Activated T-cell treated with anti-CD3 and anti-CD28 coated beads, Interleukin-2, amount 50 U/mL, for 4 hours (primary cell): ENCODE results near the gene BTBD9. TPM values are rescaled to one million over a fixed set of nuclear protein-coding genes. Genes with fewer than 3 reads are reported as not detected.

Experiments used
- ATAC-seq, 2 donors: fragments of 200-7000 bp; cut with Tn5 transposase; one replicate each; pipeline ENCODE4 v1.10.0; 2021
- DNase-seq: peaks from one replicate; pipeline ENCODE4 v3.0.0-alpha.2; 2020
- H3K27me3 Mint-ChIP-seq: one replicate; pipeline ENCODE4 v1.8.0; 2021; ENCODE audit warnings: low read depth, mixed read lengths
- H3K36me3 Mint-ChIP-seq: one replicate; pipeline ENCODE4 v1.8.0; 2022; ENCODE audit warnings: mixed read lengths; ENCODE audit not compliant: insufficient read depth
- H3K4me1 Mint-ChIP-seq: one replicate; pipeline ENCODE4 v1.8.0; 2021; ENCODE audit warnings: low read depth, mixed read lengths
- H3K4me3 Mint-ChIP-seq: one replicate; pipeline ENCODE4 v1.8.0; 2021; ENCODE audit warnings: mild to moderate bottlenecking, moderate library complexity, mixed read lengths
- H3K9me3 Mint-ChIP-seq: one replicate; pipeline ENCODE4 v1.8.0; 2021; ENCODE audit warnings: mixed read lengths
- total RNA-seq, 3 donors: library from RNA; stranded (reverse); gene quantifications; one replicate each; pipeline ENCODE4 v1.2.1, GENCODE V29; 2021

Gene BTBD9
- total RNA-seq, 3 donors from 2014 or later = 13.1 to 22.9 (median 15.5) TPM

- DNase-seq (no peak), ATAC-seq (no peak)
- peaks cover 7% of the 10 kb centered on the region for H3K4me1 Mint-ChIP-seq
- H3K27me3 Mint-ChIP-seq = no peaks in the 10 kb centered on the region
- H3K9me3 Mint-ChIP-seq = no peaks in the 10 kb centered on the region
- peaks cover 28% of the 10 kb centered on the region for H3K36me3 Mint-ChIP-seq
- H3K4me3 Mint-ChIP-seq = no peak overlapping the region
Observed at GRCh38 chr6:38279423-38279822, 360.3 kb downstream of the BTBD9 start.

GRCh38 chr6:38273325-38273724 lies 366.4 kb downstream of the BTBD9 start:
- Mint-ChIP-seq H3K4me1 (peaks cover 8% of the 10 kb centered on the region), H3K27me3 (no peaks in the 10 kb centered on the region), H3K4me3 (no peak overlapping the region), H3K9me3 (no peaks in the 10 kb centered on the region), H3K36me3 (peaks cover 17% of the 10 kb centered on the region)
- ATAC-seq = no peak
- DNase-seq = no peak

GRCh38 chr6:38272222-38272621 lies 367.5 kb downstream of the BTBD9 start:
- ATAC-seq = no peak
- no peaks in the 10 kb centered on the region for H3K9me3 Mint-ChIP-seq

GRCh38 chr6:38271081-38271480 lies 368.6 kb downstream of the BTBD9 start:
- DNase-seq = no peak

More at GRCh38 chr6:38272222-38272621, 367.5 kb downstream of the BTBD9 start:
- Mint-ChIP-seq H3K36me3 (peaks cover 14% of the 10 kb centered on the region), H3K27me3 (no peaks in the 10 kb centered on the region), H3K4me3 (no peak overlapping the region), H3K4me1 (peaks cover 8% of the 10 kb centered on the region)
- DNase-seq = no peak

GRCh38 chr6:38270367-38270766 lies 369.4 kb downstream of the BTBD9 start:
- H3K27me3 Mint-ChIP-seq = no peaks in the 10 kb centered on the region
- no peak for ATAC-seq
- peaks cover 8% of the 10 kb centered on the region for H3K4me1 Mint-ChIP-seq
- no peak for DNase-seq
- H3K4me3 Mint-ChIP-seq = no peak overlapping the region
- peaks cover 7% of the 10 kb centered on the region for H3K36me3 Mint-ChIP-seq
- H3K9me3 Mint-ChIP-seq = no peaks in the 10 kb centered on the region

More at GRCh38 chr6:38271081-38271480, 368.6 kb downstream of the BTBD9 start:
- H3K4me3 Mint-ChIP-seq = no peak overlapping the region
- H3K36me3 Mint-ChIP-seq = peaks cover 7% of the 10 kb centered on the region
- peaks cover 8% of the 10 kb centered on the region for H3K4me1 Mint-ChIP-seq
- H3K9me3 Mint-ChIP-seq = no peaks in the 10 kb centered on the region
- no peaks in the 10 kb centered on the region for H3K27me3 Mint-ChIP-seq
- ATAC-seq = no peak

GRCh38 chr6:38269461-38270172 lies 370.1 kb downstream of the BTBD9 start:
- no peak for DNase-seq
- Mint-ChIP-seq H3K9me3 (no peaks in the 10 kb centered on the region), H3K27me3 (no peaks in the 10 kb centered on the region), H3K4me1 (peaks cover 8% of the 10 kb centered on the region), H3K4me3 (no peak overlapping the region), H3K36me3 (peaks cover 10% of the 10 kb centered on the region)
- ATAC-seq = no peak

- Mint-ChIP-seq H3K4me1 (peaks cover 14% of the 10 kb centered on the region), H3K27me3 (no peaks in the 10 kb centered on the region), H3K9me3 (no peaks in the 10 kb centered on the region), H3K36me3 (peaks cover 18% of the 10 kb centered on the region), H3K4me3 (no peak overlapping the region)
- no peak for DNase-seq
- ATAC-seq = no peak
Observed at GRCh38 chr6:38268342-38268741, 371.4 kb downstream of the BTBD9 start.

- no peak for ATAC-seq
- Mint-ChIP-seq H3K36me3 (peaks cover 19% of the 10 kb centered on the region), H3K9me3 (no peaks in the 10 kb centered on the region), H3K4me3 (no peak overlapping the region), H3K27me3 (no peaks in the 10 kb centered on the region), H3K4me1 (peaks cover 20% of the 10 kb centered on the region)
- no peak for DNase-seq
Observed at GRCh38 chr6:38266921-38267354, 372.8 kb downstream of the BTBD9 start.

- Mint-ChIP-seq H3K36me3 (peaks cover 19% of the 10 kb centered on the region), H3K27me3 (no peaks in the 10 kb centered on the region), H3K4me1 (peaks cover 26% of the 10 kb centered on the region), H3K9me3 (no peaks in the 10 kb centered on the region), H3K4me3 (no peak overlapping the region)
- ATAC-seq (no peak), DNase-seq (no peak)
Observed at GRCh38 chr6:38264605-38265004, 375.1 kb downstream of the BTBD9 start.

GRCh38 chr6:38262609-38263008 lies 377.1 kb downstream of the BTBD9 start:
- Mint-ChIP-seq H3K4me1 (peaks cover 27% of the 10 kb centered on the region), H3K36me3 (peaks cover 19% of the 10 kb centered on the region), H3K27me3 (no peaks in the 10 kb centered on the region), H3K4me3 (no peak overlapping the region), H3K9me3 (no peaks in the 10 kb centered on the region)
- peak; percentile 60 to 70 for ATAC-seq
- no peak for DNase-seq

GRCh38 chr6:38262026-38262425 lies 377.7 kb downstream of the BTBD9 start:
- no peak for DNase-seq
- no peaks in the 10 kb centered on the region for H3K27me3 Mint-ChIP-seq
- peaks cover 27% of the 10 kb centered on the region for H3K4me1 Mint-ChIP-seq
- ATAC-seq = no peak
- H3K36me3 Mint-ChIP-seq = peaks cover 22% of the 10 kb centered on the region
- H3K4me3 Mint-ChIP-seq = no peak overlapping the region
- no peaks in the 10 kb centered on the region for H3K9me3 Mint-ChIP-seq

GRCh38 chr6:38261626-38262025 lies 378.1 kb downstream of the BTBD9 start:
- no peak for ATAC-seq
- Mint-ChIP-seq H3K27me3 (no peaks in the 10 kb centered on the region), H3K4me3 (no peak overlapping the region), H3K36me3 (peaks cover 22% of the 10 kb centered on the region), H3K4me1 (peaks cover 27% of the 10 kb centered on the region), H3K9me3 (no peaks in the 10 kb centered on the region)
- DNase-seq = no peak

GRCh38 chr6:38259736-38260135 lies 380.0 kb downstream of the BTBD9 start:
- Mint-ChIP-seq H3K4me1 (peaks cover 27% of the 10 kb centered on the region), H3K36me3 (peaks cover 37% of the 10 kb centered on the region), H3K4me3 (no peak overlapping the region), H3K27me3 (no peaks in the 10 kb centered on the region), H3K9me3 (peaks cover 5% of the 10 kb centered on the region)
- DNase-seq (no peak), ATAC-seq (peak; percentile 66 to 79)

GRCh38 chr6:38248500-38249234 lies 391.1 kb downstream of the BTBD9 start:
- DNase-seq (no peak), ATAC-seq (no peak)
- Mint-ChIP-seq H3K9me3 (no peaks in the 10 kb centered on the region), H3K27me3 (no peaks in the 10 kb centered on the region), H3K36me3 (peaks cover 37% of the 10 kb centered on the region), H3K4me3 (no peak overlapping the region), H3K4me1 (no peaks in the 10 kb centered on the region)

- Mint-ChIP-seq H3K27me3 (no peaks in the 10 kb centered on the region), H3K4me1 (no peaks in the 10 kb centered on the region), H3K36me3 (peaks cover 38% of the 10 kb centered on the region), H3K9me3 (no peaks in the 10 kb centered on the region), H3K4me3 (no peak overlapping the region)
- ATAC-seq (no peak), DNase-seq (no peak)
Observed at GRCh38 chr6:38245295-38245694, 394.4 kb downstream of the BTBD9 start.
